Endometrium (tissue), 2 donors: ENCODE measurements around the gene ZP1.
"Not testable (repeated sequence)": the region's sequence is repeated elsewhere in the genome, so short reads cannot be mapped to it uniquely, and the experiment has no call there.

Source experiments
- FAIRE-seq: peaks from 2 replicates; lab custom pipeline; 2012; peaks lifted over from hg19 to GRCh38; lab: Jason Lieb, UNC
- donor health status: control.
- donor health status: control.

Gene ZP1, protein sequence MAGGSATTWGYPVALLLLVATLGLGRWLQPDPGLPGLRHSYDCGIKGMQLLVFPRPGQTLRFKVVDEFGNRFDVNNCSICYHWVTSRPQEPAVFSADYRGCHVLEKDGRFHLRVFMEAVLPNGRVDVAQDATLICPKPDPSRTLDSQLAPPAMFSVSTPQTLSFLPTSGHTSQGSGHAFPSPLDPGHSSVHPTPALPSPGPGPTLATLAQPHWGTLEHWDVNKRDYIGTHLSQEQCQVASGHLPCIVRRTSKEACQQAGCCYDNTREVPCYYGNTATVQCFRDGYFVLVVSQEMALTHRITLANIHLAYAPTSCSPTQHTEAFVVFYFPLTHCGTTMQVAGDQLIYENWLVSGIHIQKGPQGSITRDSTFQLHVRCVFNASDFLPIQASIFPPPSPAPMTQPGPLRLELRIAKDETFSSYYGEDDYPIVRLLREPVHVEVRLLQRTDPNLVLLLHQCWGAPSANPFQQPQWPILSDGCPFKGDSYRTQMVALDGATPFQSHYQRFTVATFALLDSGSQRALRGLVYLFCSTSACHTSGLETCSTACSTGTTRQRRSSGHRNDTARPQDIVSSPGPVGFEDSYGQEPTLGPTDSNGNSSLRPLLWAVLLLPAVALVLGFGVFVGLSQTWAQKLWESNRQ

DNA sequence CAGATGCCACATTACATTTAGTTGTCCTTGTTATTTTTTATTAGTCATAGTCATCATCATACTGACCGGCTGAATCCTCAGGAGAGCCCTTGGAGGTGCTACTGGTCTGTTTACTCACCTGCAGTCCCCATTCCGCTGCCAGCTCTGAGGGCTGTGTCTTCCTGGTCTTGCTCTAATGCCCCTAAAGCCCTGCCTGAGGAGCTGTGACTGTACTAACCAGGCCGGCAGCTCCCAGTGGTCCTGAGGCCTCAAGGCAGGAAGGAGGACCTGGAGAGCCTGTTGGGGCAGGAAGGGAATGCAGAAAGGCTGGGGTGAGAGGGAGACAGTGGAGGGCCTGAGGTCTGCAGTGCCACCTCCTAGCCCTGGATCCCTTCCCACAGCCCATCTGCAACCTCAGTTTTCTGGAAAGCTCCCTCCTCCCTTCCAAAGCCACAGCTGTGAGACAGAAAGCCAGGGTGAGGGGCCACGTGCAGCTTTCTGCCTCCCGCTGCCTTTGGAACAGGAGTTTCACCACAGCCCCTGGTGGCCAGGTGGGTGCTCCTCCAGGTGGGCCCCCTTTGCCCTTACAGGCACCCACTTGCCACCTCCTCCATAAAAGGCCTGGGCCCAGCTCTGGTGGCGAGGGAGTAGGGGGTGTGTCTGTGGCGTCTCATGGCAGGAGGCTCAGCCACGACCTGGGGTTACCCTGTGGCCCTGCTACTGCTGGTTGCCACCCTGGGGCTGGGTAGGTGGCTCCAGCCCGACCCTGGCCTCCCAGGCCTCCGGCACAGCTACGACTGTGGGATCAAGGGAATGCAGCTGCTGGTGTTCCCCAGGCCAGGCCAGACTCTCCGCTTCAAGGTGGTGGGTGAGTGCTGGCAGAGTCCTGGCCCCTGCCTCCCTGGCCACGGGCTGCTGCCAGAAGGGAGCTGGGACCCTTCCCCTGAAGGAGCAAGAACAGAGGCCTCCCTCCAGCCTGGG lies at the start of gene ZP1:
ZP1 (plus strand) TSS at position 632 of the 960 bp plus-strand sequence; CDS start at position 652, 20 bp downstream.
- FAIRE-seq = no peak

DNA sequence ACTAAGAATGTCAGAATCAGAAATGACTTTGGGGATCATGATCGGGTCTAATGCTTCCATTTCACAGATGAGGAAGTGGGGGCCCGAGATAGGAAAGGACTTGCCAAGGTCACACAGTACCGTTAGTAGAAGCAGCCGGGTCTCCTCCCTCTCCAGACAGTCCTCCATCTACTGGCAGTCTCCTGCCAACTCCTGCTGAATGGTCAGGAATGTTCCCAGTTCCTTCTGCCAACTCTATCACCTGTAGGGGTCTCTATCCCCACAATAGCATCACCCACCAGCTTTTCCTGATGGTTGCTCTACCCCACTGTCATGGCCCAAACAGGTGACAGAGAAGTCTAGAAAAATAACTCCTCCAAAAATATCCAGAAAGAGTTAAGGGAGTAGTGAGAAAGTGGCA lies 49.3 kb upstream of the ZP1 start:
- FAIRE-seq = no peak

DNA sequence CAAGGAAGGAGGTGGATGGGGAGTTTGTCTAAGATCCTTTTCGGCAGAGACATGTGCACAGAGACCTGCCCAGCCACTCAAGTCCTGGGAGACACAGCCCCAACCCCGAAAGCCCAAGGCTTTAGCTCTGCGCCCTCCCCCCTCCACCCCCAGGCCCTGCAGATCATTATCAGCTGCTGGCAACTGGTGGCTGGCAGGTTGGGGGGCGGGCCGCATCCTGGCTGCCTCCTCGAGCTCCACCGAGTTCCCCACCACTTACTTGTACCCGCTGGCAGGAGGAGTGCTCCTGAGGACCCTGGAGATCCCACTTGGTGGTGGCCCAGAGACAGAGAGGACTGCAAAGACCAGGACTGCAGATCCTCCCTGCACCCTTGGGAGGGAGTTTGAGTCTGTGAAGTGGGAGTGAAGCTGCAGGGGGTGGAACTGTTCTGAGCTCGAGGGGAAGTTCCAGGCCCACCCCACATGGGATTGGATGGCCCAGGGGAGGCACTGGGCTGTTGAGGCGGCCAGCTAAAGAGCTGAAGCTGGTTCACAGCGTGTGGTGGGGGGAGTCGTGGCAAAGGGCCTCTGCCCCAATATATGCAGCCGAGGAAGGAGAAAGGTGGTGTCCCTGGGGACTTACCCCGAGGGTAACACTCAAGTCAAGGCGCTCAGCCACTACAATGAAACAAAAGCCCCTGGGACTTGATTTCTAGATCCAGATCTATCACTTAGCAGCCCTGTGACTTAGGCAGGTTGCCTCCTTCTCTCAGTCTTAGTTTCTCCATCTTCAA lies 45.3 kb upstream of the ZP1 start:
- no peak for FAIRE-seq

DNA sequence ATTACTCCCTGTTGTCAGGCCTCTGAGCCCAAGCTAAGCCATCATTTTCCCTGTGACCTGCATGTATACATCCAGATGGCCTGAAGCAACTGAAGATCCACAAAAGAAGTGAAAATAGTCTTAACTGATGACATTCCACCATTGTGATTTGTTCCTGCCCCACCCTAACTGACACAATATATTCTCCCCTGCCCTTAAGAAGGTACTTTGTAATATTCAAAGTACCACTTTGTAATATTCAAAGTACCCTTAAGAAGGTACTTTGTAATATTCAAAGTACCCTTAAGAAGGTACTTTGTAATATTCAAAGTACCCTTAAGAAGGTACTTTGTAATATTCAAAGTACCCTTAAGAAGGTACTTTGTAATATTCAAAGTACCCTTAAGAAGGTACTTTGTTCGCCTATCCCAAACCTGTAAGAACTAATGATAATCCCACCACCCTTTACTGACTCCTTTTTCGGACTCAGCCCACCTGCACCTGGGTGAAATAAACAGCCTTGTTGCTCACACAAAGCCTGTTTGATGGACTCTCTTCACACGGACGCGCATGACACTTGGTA lies 43.5 kb upstream of the ZP1 start:
- not testable (repeated sequence) for FAIRE-seq

DNA sequence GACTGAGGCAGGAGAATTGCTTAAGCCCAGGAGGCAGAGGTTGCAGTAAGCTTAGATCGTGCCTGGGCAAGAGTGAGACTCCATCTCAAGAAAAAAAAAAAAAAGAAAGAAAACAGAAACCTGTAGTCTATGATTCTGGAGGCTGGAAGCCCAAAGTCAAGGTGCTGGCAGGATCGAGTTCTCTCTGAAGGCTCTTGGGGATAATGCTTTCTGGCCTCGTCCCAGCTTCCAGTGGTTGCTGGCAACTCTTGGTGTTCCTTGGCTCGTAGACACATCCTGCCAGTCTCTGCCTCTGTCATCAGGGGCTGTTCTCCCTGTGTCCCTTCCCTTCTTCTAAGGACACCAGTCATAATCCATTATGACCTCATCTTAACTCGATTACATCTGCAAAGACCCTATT lies 42.2 kb upstream of the ZP1 start:
- no peak for FAIRE-seq

DNA sequence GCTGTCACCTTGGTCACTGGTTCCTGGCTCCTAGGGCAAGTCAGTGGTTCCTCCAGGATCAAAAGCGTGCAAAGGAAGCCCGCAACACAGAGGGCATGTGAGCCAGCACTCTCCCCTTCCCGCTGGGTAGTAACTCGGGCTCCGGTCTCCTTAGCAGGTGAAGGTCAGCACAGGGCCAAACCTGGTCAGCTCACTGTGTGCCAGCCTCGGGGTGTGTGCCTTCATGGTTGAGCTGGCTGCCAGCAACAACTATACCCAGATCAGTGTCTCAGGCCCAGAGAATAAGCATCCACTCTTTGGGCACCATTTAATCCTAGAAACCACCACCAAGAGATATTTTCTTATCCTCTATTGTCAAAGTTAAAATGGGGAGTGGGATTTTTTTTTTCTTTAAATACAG lies 41.6 kb upstream of the ZP1 start:
- FAIRE-seq = no peak

DNA sequence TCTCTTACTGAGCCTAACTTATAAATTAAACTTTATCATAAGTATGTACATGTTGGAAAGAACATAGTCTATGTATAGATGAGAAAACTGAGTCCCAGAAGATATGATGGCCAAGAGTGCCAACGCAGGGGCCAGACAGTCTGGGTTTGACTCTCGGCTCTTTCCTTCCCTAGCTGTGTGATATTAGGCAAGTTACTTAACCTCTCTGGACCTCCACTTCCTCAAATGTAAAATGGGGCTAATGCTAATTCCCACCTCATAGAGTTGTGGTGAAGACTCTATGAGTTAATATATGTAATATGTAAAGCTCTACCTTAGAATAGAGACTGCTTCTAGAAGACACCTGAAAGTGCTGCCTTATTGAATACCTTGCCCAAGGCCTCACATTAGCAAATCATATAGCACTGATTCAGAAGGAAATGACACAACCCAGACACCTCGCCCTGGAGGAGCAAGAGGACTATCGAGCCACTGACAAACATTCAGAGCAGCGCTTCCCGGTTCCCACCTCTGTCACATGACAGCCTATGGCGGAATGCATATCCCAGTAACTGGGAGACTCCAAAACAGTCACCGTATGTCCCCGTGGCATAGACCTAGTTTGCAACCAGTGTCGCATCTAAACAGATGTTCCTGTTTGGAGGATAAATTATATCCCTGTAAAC lies 36.7 kb upstream of the ZP1 start:
- FAIRE-seq = no peak

DNA sequence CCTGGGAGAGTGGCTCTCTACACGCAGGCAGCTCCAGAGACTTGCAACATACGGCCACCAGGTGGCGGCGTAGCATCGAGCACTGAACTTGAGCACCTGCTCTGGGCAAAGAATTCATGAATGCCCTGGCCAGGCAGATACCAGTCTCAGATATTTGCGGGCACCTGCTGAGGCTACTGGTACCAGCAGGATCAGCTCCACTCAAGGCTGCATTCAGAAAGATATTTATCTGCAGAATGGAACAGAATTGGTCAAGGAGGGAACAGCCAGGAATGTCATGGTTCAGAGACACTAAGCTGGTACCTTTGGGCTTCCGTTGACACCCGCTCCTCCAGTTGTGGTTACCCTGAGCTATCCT lies 36.2 kb upstream of the ZP1 start:
- FAIRE-seq = no peak

DNA sequence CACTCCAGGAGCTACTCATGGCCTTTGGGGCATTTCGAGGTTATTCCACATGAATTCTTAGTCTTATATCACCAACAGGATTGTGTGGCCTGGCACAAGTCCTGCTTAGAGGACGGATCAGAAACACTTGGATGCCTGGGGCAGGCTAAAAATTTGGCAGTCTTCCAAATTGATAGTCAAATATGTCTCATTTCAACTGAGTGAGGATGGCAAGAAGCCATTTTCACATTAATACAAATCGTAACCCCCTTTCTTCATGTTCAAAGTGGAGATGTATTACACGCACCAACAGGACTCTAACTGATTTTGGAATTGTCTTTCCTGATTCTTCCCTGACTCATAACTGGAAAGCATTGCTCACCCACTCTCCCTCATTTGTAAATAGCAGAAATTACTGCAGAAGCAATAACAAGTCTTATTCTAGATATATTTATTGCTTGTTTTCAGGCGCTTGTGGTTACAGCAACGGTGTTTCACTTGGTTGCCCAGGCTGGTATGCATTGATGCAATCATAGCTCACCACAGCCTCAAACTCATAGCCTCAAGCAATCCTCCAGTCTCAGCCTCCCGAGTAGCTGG lies 35.8 kb upstream of the ZP1 start:
- FAIRE-seq = no peak

DNA sequence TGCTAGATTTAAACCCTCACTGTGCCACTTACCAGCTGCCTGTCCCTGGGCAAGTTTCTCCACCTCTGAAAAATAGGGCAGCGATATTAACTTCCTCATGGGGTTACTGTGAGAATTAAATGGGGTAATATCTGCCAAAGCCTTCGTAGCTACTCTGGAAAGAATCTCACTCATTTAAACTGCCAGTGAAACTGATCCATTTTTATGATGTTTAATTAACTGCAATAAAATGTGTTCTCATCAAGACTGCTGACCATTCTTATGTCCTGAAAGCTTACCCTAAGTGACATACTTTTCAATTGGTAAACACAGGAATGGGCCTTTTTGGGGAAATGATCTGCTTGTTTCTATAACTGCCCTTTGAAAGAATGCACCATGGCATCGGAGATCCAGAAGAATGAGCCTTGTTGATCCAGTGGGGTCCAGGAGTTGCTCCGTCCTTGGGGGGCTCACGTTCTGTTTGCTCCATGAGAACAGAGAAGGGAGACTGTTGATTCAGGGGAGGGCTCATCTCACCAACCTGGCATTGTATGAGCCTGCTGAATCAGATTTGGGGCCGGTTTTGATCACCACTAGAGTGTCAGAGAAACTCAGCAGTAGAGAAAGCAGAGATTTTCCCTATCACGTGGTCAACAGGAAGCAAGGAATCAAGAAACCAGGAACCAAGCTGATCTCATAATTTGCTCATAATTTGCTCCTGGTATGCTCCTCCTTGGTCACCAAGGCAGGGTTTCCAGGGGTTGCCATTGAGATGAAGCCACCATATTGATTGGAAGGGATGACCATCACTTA lies 32.4 kb upstream of the ZP1 start:
- no peak for FAIRE-seq

DNA sequence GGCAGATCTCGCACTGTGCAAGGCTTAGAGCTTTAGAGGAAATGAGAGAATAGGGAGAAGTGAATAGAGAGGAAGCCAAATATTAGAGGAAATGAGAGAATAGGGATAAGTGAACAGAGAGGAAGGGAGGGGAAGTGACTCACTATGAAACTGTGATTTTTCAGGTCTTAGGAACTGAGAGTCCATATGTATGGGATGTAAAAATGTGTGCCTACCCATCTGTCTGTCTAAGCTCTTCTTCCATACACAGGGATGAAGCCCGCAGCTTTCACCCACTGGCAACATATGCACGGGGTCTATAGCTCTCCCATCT lies 31.9 kb upstream of the ZP1 start:
- no peak for FAIRE-seq

DNA sequence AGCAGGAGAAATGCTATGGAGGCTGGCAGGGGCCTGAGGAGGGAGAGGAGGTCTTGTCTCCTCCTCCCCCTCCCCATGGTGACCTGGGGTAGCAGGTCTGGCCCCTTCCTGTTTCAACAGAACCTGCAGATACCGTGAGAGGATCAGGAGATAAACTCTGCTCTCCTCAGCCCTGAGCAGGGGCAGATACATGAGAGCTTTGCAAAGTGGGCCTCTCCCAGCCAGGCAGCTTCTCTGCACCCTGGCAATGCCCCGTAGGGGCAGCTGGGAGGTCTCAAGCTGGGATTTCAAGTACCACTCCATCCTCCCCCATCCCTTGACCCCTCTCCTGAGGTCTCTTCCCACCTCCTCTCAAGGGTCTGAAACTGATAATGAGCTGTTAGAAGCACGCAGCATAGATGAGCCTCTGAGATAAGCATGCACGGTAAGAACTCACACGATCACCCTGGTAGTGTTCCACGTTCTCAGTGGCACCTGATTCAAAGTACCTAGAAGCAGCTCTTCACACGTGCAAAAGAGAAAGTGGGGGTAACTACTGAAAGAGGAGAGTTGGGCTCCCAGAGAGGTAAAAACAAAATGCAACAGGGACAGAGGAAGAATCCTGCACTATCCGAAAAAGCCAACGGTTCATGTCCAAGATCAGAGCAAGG lies 30.4 kb upstream of the ZP1 start:
- no peak for FAIRE-seq

DNA sequence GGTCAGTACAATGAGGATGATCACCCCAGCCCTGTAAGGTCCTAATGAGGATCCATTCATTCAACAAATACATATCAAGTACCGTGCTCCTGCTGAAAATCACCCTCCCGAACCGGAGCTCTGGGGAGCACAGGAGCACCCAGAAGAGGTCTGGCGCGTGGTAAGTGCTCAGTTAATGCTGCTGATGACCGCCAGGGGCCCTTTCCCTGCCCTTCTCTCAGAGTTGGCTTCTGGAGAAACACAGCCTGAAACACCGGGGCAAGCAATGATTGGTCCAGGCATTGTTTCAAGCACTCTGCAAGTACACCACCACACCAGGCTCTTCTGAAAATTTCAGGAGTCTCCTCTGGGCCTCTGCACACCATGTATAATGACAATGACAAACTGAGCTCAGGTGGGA lies 29.2 kb upstream of the ZP1 start:
- no peak for FAIRE-seq

DNA sequence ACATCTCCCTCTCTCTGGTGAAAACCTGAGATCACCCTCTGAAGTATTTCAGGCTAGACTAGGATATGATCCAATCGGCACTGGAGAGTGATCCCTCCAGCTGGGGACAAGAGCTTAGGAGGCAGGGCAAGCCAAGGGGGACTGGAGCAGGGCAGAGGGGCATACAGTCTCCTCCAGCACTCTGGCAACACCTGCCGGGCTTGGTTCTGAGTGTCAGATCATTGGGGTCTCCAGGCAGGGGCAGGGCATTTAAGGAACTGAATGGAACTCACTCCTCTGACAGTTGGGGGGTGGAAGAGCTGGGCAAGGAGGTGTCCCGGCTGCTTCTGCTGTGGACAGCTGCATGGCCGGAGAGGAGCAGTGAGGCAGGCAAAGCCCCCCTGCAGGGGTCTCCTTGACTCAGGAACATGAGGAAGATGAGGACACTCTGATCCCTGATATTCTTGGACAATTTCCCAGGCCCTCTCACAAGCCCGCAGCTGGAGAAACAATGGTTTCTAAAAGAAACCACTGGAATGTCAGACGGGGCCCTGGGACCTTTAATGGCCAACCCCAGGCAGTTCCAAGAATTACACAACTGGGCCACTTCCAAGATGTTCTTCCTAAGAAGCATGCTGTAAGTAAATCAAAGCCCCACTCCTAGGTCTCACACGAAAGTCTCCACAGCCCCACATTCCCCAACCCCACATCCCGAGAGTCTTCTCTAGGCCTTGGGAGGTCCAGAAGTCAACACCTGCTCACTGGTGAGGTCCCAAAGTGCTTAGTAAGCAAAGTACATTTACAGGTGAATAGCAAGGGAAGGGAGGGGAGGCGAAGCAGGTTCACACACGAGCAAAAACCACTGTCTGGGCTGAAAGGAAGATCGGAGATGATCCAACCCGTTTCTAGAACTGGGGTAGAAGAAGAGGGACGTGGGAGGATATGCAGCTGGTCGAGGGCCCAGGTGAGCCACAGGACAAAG lies 26.6 kb upstream of the ZP1 start:
- FAIRE-seq = no peak

DNA sequence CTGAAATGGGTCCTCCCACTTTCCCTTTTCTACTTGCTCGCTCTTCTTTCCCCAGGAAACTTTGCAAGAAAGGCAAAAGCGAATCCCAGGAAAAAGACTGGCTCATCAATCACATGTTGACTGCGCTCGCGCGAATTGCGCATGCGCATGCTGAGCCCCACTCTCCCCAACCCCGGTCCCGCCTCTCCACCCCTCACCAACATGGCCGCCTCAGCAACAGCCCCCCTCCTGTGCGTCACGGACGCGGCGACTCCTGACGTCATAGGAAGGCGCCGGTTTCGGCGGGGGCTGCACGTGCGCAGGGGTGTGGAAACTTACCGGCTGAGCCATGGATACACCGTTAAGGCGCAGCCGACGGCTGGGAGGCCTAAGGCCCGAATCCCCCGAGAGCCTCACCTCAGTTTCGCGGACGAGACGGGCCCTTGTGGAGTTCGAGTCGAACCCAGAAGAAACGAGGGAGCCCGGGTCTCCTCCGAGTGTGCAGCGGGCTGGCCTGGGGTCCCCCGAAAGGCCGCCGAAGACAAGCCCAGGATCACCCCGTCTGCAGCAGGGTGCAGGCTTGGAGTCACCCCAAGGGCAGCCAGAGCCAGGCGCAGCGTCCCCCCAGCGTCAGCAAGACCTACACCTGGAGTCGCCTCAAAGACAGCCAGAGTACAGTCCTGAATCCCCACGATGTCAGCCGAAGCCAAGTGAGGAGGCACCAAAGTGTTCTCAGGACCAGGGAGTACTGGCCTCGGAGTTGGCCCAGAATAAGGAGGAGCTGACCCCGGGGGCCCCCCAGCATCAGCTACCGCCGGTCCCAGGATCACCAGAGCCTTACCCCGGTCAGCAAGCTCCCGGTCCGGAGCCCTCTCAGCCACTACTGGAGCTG lies 25.3 kb upstream of the ZP1 start, which contains the start of gene CCDC86:
CCDC86 (plus strand) TSS at position 317 of the 871 bp plus-strand sequence; CDS start at position 329, 12 bp downstream.
- no peak for FAIRE-seq

DNA sequence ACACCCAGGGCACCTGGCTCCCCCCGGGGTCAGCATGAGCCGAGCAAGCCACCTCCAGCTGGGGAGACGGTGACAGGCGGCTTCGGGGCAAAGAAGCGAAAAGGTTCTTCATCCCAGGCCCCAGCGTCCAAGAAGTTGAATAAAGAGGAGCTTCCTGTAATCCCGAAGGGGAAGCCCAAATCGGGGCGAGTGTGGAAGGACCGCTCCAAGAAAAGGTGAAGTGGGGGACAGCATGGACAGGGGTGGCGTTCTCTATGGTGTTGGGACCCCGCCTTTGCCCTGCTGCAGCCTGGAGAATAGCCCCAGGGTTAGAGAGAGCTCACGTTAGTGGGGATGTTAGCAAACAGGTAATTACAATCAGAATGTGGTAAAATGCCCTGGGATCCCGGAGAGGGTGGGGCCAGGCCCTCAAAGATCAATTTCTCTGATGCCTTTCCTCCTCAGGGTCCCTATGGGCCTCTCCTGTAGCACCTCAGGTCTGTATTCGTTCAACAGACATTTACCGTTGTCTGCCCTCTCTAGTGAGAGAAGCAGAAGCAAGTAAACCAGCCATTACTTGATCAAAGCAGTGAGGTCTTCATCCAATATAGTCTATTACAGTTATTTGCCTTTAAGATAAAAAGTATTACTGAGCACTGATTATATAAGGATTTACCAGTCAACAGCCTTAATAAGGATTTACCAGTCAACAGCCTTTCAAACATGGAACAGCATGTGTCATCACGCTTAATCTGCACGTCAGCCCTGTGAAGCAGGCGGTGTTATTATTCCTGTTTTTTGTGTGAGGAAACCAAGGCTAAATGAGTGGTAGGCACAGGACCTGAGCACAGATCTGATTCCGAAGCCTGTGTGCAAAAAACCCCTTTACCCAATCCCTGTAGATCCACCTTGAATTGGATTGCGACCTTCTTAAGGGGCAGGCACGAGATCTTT lies 24.4 kb upstream of the ZP1 start:
- FAIRE-seq = no peak
